ENCODE results near the gene COLEC11.
"Not testable (repeated sequence)": the region's sequence is repeated elsewhere in the genome, so short reads cannot be mapped to it uniquely, and the experiment has no call there.

The COLEC11 gene

GRCh38 chr2:3606370-3607201 lies 11.7 kb downstream of the COLEC11 start:
- DNase-seq = no peak

- DNase-seq = no peak
Measured at GRCh38 chr2:3608373-3609278, 13.7 kb downstream of the COLEC11 start.

- DNase-seq = not testable (repeated sequence)
Measured at GRCh38 chr2:3609279-3609673, 14.4 kb downstream of the COLEC11 start.

- DNase-seq = no peak
Measured at GRCh38 chr2:3610415-3610814, 15.5 kb downstream of the COLEC11 start.

- DNase-seq = no peak
Measured at GRCh38 chr2:3610881-3611505, 16.1 kb downstream of the COLEC11 start.

- no peak for DNase-seq
Measured at GRCh38 chr2:3611589-3611988, 16.7 kb downstream of the COLEC11 start.

GRCh38 chr2:3612639-3613523 lies 18.0 kb downstream of the COLEC11 start:
- no peak for DNase-seq

GRCh38 chr2:3613524-3613905 lies 18.6 kb downstream of the COLEC11 start:
- DNase-seq = no peak

- DNase-seq = not testable (repeated sequence)
Measured at GRCh38 chr2:3614743-3615142, 19.8 kb downstream of the COLEC11 start.

GRCh38 chr2:3615541-3616200 lies 20.8 kb downstream of the COLEC11 start:
- not testable (repeated sequence) for DNase-seq

- DNase-seq = not testable (repeated sequence)
Measured at GRCh38 chr2:3616435-3617197, 21.7 kb downstream of the COLEC11 start.

- no peak for DNase-seq
Measured at GRCh38 chr2:3617198-3617890, 22.4 kb downstream of the COLEC11 start.

GRCh38 chr2:3618367-3618766 lies 23.5 kb downstream of the COLEC11 start:
- DNase-seq = no peak

- no peak for DNase-seq
Measured at GRCh38 chr2:3619033-3619432, 24.1 kb downstream of the COLEC11 start.

- not testable (repeated sequence) for DNase-seq
Measured at GRCh38 chr2:3619661-3620060, 24.7 kb downstream of the COLEC11 start.

GRCh38 chr2:3620834-3621233 lies 25.9 kb downstream of the COLEC11 start:
- DNase-seq = no peak

- DNase-seq = no peak
Measured at GRCh38 chr2:3622967-3623366, 28.1 kb downstream of the COLEC11 start.

- no peak for DNase-seq
Measured at GRCh38 chr2:3624059-3624794, 29.3 kb downstream of the COLEC11 start.

GRCh38 chr2:3625186-3625585 lies 30.3 kb downstream of the COLEC11 start:
- no peak for DNase-seq
